Ishikawa (cell line): Measurements from ENCODE around the gene CXCR4.

Experiments used
- CEBPB ChIP-seq: IDR thresholded peaks from 2 replicates; pipeline ENCODE4 v1.6.1; 2012
- CREB1 ChIP-seq: IDR thresholded peaks from 2 replicates; pipeline ENCODE4 v1.6.1; 2012; ENCODE audit warnings: low read depth
- EGR1 ChIP-seq: IDR thresholded peaks from 2 replicates; pipeline ENCODE4 v1.6.1; 2012
- EP300 ChIP-seq: IDR thresholded peaks from 2 replicates; pipeline ENCODE4 v1.6.1; 2012; ENCODE audit warnings: borderline replicate concordance
- FOXM1 ChIP-seq: IDR thresholded peaks from 2 replicates; pipeline ENCODE4 v1.6.1; 2012; ENCODE audit warnings: low read depth, borderline replicate concordance
- MAX ChIP-seq: IDR thresholded peaks from 2 replicates; pipeline ENCODE4 v1.6.1; 2012
- NFIC ChIP-seq: IDR thresholded peaks from 2 replicates; pipeline ENCODE4 v1.6.1; 2012
- RAD21 ChIP-seq: IDR thresholded peaks from 2 replicates; pipeline ENCODE4 v1.6.1; 2012; ENCODE audit warnings: low read depth
- REST ChIP-seq: IDR thresholded peaks from 2 replicates; pipeline ENCODE4 v1.6.1; 2012; ENCODE audit warnings: low read depth, mild to moderate bottlenecking
- TAF1 ChIP-seq: IDR thresholded peaks from 2 replicates; pipeline ENCODE4 v1.6.1; 2012; ENCODE audit warnings: low read depth, mild to moderate bottlenecking
- TCF12 ChIP-seq: IDR thresholded peaks from 2 replicates; pipeline ENCODE4 v1.6.1; 2012; ENCODE audit warnings: low read depth
- TEAD4 ChIP-seq: IDR thresholded peaks from 2 replicates; pipeline ENCODE4 v1.6.1; 2012
- USF1 ChIP-seq: IDR thresholded peaks from 2 replicates; pipeline ENCODE4 v1.6.1; 2012
- YY1 ChIP-seq: IDR thresholded peaks from 2 replicates; pipeline ENCODE4 v1.6.1; 2012; ENCODE audit warnings: low read depth
- ZBTB7A ChIP-seq: IDR thresholded peaks from 2 replicates; pipeline ENCODE4 v1.6.1; 2012; ENCODE audit warnings: low read depth

Gene CXCR4

GRCh38 chr2:136085453-136086209, 32.3 kb downstream of the CXCR4 start:
- no peak for TF ChIP-seq TAF1
- TF ChIP-seq TCF12, result no peak
- no peak for TF ChIP-seq FOXM1
- TF ChIP-seq USF1, result no peak
- TF ChIP-seq NFIC, result no peak
- no peak for TF ChIP-seq REST
- TF ChIP-seq EP300, result no peak

GRCh38 chr2:136081582-136082210, 36.3 kb downstream of the CXCR4 start:
- TF ChIP-seq EP300 (no peak), YY1 (no peak), CEBPB (no peak), TAF1 (no peak), RAD21 (no peak), NFIC (no peak), CREB1 (no peak), TCF12 (no peak), TEAD4 (no peak), USF1 (no peak), MAX (no peak), EGR1 (no peak), REST (no peak), FOXM1 (no peak), ZBTB7A (no peak)

- TF ChIP-seq TEAD4 (no peak), NFIC (no peak), REST (no peak), RAD21 (no peak), ZBTB7A (no peak), EGR1 (no peak), MAX (no peak), TCF12 (no peak), USF1 (no peak), CEBPB (no peak), CREB1 (no peak), EP300 (no peak), YY1 (no peak)
These were observed 37.8 kb downstream of the CXCR4 start for GRCh38 chr2:136080114-136080513.

GRCh38 chr2:136077107-136077506, 40.8 kb downstream of the CXCR4 start:
- TF ChIP-seq TEAD4 (no peak), FOXM1 (no peak), ZBTB7A (no peak), MAX (no peak), TAF1 (no peak), USF1 (no peak), CEBPB (no peak), CREB1 (no peak)
